Aorta (tissue), 5 donors: ENCODE data around the gene ACTL8. TPM values are rescaled to one million over a fixed set of nuclear protein-coding genes. Genes with fewer than 3 reads are reported as not detected.
A peak's percentile ranks its signal among the peaks of the same experiment; 100 is the strongest.

Source experiments
- ATAC-seq: fragments of 200-7000 bp; cut with Tn5 transposase; one replicate; pipeline ENCODE4 v1.9.1; 2022; ENCODE audit warnings: moderate library complexity; ENCODE audit not compliant: low FRiP score
- DNase-seq, 2 donors: peaks; one replicate each; pipeline ENCODE4 v3.0.0-alpha.2; 2020
- H3K27ac ChIP-seq, 2 donors: one replicate each; pipeline ENCODE4 v1.5.1; 2013; ENCODE audit warnings: low read length in 2 of 2, mild to moderate bottlenecking in 2 of 2, moderate library complexity in 2 of 2, control low read depth in 1 of 2, inconsistent platforms in 1 of 2, low read depth in 1 of 2
- H3K27me3 ChIP-seq, 2 donors: one replicate each; pipeline ENCODE4 v1.6.1; 2013; ENCODE audit warnings: control low read depth in 1 of 2, low read length in 1 of 2, mild to moderate bottlenecking in 1 of 2, moderate library complexity in 1 of 2; ENCODE audit not compliant: insufficient read depth in 2 of 2, control insufficient read depth in 1 of 2
- H3K36me3 ChIP-seq, 2 donors: one replicate each; pipeline ENCODE4 v1.6.1; 2013; ENCODE audit warnings: control low read depth in 1 of 2, low read length in 1 of 2, mild to moderate bottlenecking in 1 of 2; ENCODE audit not compliant: insufficient read depth in 2 of 2, control insufficient read depth in 1 of 2
- H3K4me1 ChIP-seq, 2 donors: one replicate each; pipeline ENCODE4 v1.6.1; 2013; ENCODE audit warnings: low read length in 2 of 2, control low read depth in 1 of 2, mild to moderate bottlenecking in 1 of 2, moderate library complexity in 1 of 2; ENCODE audit not compliant: insufficient read depth in 2 of 2, control insufficient read depth in 1 of 2
- H3K4me3 ChIP-seq, 2 donors: one replicate each; pipeline ENCODE4 v1.5.1; 2013; ENCODE audit warnings: low read length in 2 of 2, control low read depth in 1 of 2, mild to moderate bottlenecking in 1 of 2
- H3K9me3 ChIP-seq: one replicate; pipeline ENCODE4 v1.6.1; 2013; ENCODE audit warnings: mild to moderate bottlenecking, low read length; ENCODE audit not compliant: control insufficient read depth
- WGBS, 2 donors: extraction: QIAGEN DNeasy Blood & Tissue Kit; methylation state at CpG; one replicate each; pipeline ENCODE4 v1.1.7; 2013; 5-methylcytosine and 5-hydroxymethylcytosine counted together
- intact Hi-C, 2 donors: fragments of 100-400 bp; cut with DNase I; formaldehyde crosslinking; loops; one replicate each; pipeline versions ENCODE4 v1.14.2 to v1.15.0; 2022
- polyA plus RNA-seq, 2 donors: library from polyadenylated mRNA; stranded (reverse); fragments of 200-250 nt; gene quantifications; one replicate each; pipeline ENCODE4 v1.2.3, GENCODE V29; 2013
- total RNA-seq, 2 donors: library from RNA; stranded (reverse); fragmentation: NEBNext Ultra II Directional; extraction: Animal tissue kit (Norgen Biotek cat#: 25700); gene quantifications; one replicate each; pipeline ENCODE4 v1.2.1, GENCODE V29; 2021
- donor health status: healthy with polysubstance abuse.
- donor health status: Bipolar disorder and iron deficiency.
- donor health status: DM: no; HTN: no; CAD: no.
- donor health status: DM: no; HTN: no; CAD: no.
- donor health status: DM: yes; HTN: yes; CAD: no.

The ACTL8 gene
- total and polyA plus RNA-seq, 4 donors = not detected

- intact Hi-C loops = no loop called here
- H3K9me3 ChIP-seq = no peaks in the 10 kb centered on the region
- H3K27me3 ChIP-seq = no peaks in the 10 kb centered on the region
- WGBS, 2 donors = 42 to 50% methylated on average over 8 of the region's 8 CpGs
- no peaks in the 10 kb centered on the region for H3K36me3 ChIP-seq
- peak in 1 of 2 donors; percentile 21 for DNase-seq
- H3K4me1 ChIP-seq = no peaks in the 10 kb centered on the region
- H3K4me3 ChIP-seq = no peak overlapping the region
- H3K27ac ChIP-seq = no peak overlapping the region
- no peak for ATAC-seq
These were observed 118.0 kb downstream of the ACTL8 start for GRCh38 chr1:17873007-17873675.

GRCh38 chr1:17874231-17874630, 119.1 kb downstream of the ACTL8 start:
- intact Hi-C loops = no loop called here
- Histone ChIP-seq H3K4me1 (no peaks in the 10 kb centered on the region), H3K36me3 (no peaks in the 10 kb centered on the region), H3K27ac (no peak overlapping the region), H3K4me3 (no peak overlapping the region), H3K9me3 (no peaks in the 10 kb centered on the region), H3K27me3 (no peaks in the 10 kb centered on the region)
- ATAC-seq (no peak), DNase-seq (no peak)
- 67 to 70% methylated on average over 1 of the region's 1 CpG for WGBS, 2 donors

GRCh38 chr1:17874710-17875109, 119.6 kb downstream of the ACTL8 start:
- no peak for ATAC-seq
- no peaks in the 10 kb centered on the region for H3K9me3 ChIP-seq
- H3K27ac ChIP-seq = no peak overlapping the region
- 13 to 17% methylated on average over 5 of the region's 5 CpGs for WGBS, 2 donors
- H3K27me3 ChIP-seq = no peaks in the 10 kb centered on the region
- intact Hi-C loops = no loop called here
- no peaks in the 10 kb centered on the region for H3K4me1 ChIP-seq
- peak in 1 of 2 donors; percentile 43 for DNase-seq
- no peaks in the 10 kb centered on the region for H3K36me3 ChIP-seq
- no peak overlapping the region for H3K4me3 ChIP-seq

GRCh38 chr1:17875171-17875881, 120.2 kb downstream of the ACTL8 start:
- H3K9me3 ChIP-seq = no peaks in the 10 kb centered on the region
- no peaks in the 10 kb centered on the region for H3K27me3 ChIP-seq
- intact Hi-C loops = no loop called here
- H3K36me3 ChIP-seq = no peaks in the 10 kb centered on the region
- DNase-seq (no peak), ATAC-seq (no peak)
- no peaks in the 10 kb centered on the region for H3K4me1 ChIP-seq
- no peak overlapping the region for H3K27ac ChIP-seq
- no peak overlapping the region for H3K4me3 ChIP-seq
- WGBS, 2 donors = 62 to 75% methylated on average over 5 of the region's 5 CpGs

- intact Hi-C loops = no loop called here
- no peak for ATAC-seq
- no peaks in the 10 kb centered on the region for H3K27me3 ChIP-seq
- no peaks in the 10 kb centered on the region for H3K4me1 ChIP-seq
- 87 to 88% methylated on average over 4 of the region's 4 CpGs for WGBS, 2 donors
- no peaks in the 10 kb centered on the region for H3K9me3 ChIP-seq
- peak in 1 of 2 donors; percentile 57 for DNase-seq
- H3K27ac ChIP-seq = no peak overlapping the region
- no peak overlapping the region for H3K4me3 ChIP-seq
- H3K36me3 ChIP-seq = no peaks in the 10 kb centered on the region
These were observed 120.7 kb downstream of the ACTL8 start for GRCh38 chr1:17875882-17876280.

Other genes with a start within 250 kb of the ACTL8 start
- 100 to 1,000 TPM; 143 to 190 TPM for gene ARHGEF10L, start 215.6 kb upstream of the ACTL8 start, total RNA-seq
- gene ARHGEF10L, start 215.6 kb upstream of the ACTL8 start, polyA plus RNA-seq = 100 to 1,000 TPM in 1 of 2 donors, 10 to 100 TPM in 1; 24.0 to 122 TPM